GM20000 (cell line): ENCODE results near the gene RPL18.

Source experiments
- DNase-seq: peaks from one replicate; pipeline ENCODE4 v3.0.0; 2012; ENCODE audit warnings: low spot score
- TF ChIP-seq, protein P1 (sequence below): IDR thresholded peaks from 2 replicates; pipeline ENCODE4 v1.5.1; 2012; ENCODE audit warnings: mild to moderate bottlenecking, control low read depth; ENCODE audit errors: extremely low read depth, missing control alignments

Gene RPL18

GRCh38 chr19:48636859-48637448, 18.0 kb upstream of the RPL18 start, which contains the start of gene DBP:
Gene DBP (minus strand): TSS chr19:48637379. CDS start chr19:48636994, 385 bp downstream.
- TF ChIP-seq, protein P1, sequence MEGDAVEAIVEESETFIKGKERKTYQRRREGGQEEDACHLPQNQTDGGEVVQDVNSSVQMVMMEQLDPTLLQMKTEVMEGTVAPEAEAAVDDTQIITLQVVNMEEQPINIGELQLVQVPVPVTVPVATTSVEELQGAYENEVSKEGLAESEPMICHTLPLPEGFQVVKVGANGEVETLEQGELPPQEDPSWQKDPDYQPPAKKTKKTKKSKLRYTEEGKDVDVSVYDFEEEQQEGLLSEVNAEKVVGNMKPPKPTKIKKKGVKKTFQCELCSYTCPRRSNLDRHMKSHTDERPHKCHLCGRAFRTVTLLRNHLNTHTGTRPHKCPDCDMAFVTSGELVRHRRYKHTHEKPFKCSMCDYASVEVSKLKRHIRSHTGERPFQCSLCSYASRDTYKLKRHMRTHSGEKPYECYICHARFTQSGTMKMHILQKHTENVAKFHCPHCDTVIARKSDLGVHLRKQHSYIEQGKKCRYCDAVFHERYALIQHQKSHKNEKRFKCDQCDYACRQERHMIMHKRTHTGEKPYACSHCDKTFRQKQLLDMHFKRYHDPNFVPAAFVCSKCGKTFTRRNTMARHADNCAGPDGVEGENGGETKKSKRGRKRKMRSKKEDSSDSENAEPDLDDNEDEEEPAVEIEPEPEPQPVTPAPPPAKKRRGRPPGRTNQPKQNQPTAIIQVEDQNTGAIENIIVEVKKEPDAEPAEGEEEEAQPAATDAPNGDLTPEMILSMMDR, result no peak
- no peak for DNase-seq

- TF ChIP-seq, protein P1, result no peak
- DNase-seq, result no peak
These were observed 17.2 kb upstream of the RPL18 start for GRCh38 chr19:48635966-48636858.

GRCh38 chr19:48635263-48635965, 16.4 kb upstream of the RPL18 start:
- DNase-seq, result peak; percentile 93
- TF ChIP-seq, protein P1, result no peak

- peak; percentile 89 for DNase-seq
- TF ChIP-seq, protein P1, result no peak
These were observed 15.7 kb upstream of the RPL18 start for GRCh38 chr19:48634424-48635262.

GRCh38 chr19:48634036-48634342, 15.0 kb upstream of the RPL18 start:
- TF ChIP-seq, protein P1, result no peak

GRCh38 chr19:48633148-48634035, 14.4 kb upstream of the RPL18 start:
- no peak for DNase-seq
- TF ChIP-seq, protein P1, result no peak

More at GRCh38 chr19:48634036-48634342, 15.0 kb upstream of the RPL18 start:
- DNase-seq, result no peak
